ENCODE measurements around the gene TMC1.

GRCh38 chr9:72649127-72649442, 127.7 kb downstream of the TMC1 start:
- TF ChIP-seq EZH2 (IDR thresholded peaks at IDR 0.05; ENCODE audit: borderline replicate concordance, control insufficient read depth, low read depth, low read length): no peak
- TF ChIP-seq GABPA (IDR thresholded peaks at IDR 0.05; ENCODE audit: low read depth): no peak
- TF ChIP-seq BMI1 (IDR thresholded peaks at IDR 0.05; ENCODE audit: borderline replicate concordance): no peak
- TF ChIP-seq, protein P1, sequence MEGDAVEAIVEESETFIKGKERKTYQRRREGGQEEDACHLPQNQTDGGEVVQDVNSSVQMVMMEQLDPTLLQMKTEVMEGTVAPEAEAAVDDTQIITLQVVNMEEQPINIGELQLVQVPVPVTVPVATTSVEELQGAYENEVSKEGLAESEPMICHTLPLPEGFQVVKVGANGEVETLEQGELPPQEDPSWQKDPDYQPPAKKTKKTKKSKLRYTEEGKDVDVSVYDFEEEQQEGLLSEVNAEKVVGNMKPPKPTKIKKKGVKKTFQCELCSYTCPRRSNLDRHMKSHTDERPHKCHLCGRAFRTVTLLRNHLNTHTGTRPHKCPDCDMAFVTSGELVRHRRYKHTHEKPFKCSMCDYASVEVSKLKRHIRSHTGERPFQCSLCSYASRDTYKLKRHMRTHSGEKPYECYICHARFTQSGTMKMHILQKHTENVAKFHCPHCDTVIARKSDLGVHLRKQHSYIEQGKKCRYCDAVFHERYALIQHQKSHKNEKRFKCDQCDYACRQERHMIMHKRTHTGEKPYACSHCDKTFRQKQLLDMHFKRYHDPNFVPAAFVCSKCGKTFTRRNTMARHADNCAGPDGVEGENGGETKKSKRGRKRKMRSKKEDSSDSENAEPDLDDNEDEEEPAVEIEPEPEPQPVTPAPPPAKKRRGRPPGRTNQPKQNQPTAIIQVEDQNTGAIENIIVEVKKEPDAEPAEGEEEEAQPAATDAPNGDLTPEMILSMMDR (IDR thresholded peaks at IDR 0.05 in 2 of 3, conservative IDR thresholded peaks at IDR 0.05 in 1 of 3; ENCODE audit: control insufficient read depth in 2 of 3, extremely low read depth in 1 of 3, insufficient read depth in 1 of 3, low read depth in 3 of 3, low read length in 3 of 3): no peak
- no peak for TF ChIP-seq NR2C2 (IDR thresholded peaks at IDR 0.05; ENCODE audit: borderline replicate concordance, control insufficient read depth, insufficient read length, low read depth)

Measured in GM12878 (cell line).